HG03571 (cell line): ENCODE data around the gene WBP2.
A peak's percentile ranks its signal among the peaks of the same experiment; 100 is the strongest.

ENCODE experiments used
- ATAC-seq: cut with Tn5 transposase; IDR thresholded peaks from one replicate; pipeline ENCODE4 v1.9.1; 2021; ENCODE audit not compliant: unreplicated experiment

WBP2 gene

DNA sequence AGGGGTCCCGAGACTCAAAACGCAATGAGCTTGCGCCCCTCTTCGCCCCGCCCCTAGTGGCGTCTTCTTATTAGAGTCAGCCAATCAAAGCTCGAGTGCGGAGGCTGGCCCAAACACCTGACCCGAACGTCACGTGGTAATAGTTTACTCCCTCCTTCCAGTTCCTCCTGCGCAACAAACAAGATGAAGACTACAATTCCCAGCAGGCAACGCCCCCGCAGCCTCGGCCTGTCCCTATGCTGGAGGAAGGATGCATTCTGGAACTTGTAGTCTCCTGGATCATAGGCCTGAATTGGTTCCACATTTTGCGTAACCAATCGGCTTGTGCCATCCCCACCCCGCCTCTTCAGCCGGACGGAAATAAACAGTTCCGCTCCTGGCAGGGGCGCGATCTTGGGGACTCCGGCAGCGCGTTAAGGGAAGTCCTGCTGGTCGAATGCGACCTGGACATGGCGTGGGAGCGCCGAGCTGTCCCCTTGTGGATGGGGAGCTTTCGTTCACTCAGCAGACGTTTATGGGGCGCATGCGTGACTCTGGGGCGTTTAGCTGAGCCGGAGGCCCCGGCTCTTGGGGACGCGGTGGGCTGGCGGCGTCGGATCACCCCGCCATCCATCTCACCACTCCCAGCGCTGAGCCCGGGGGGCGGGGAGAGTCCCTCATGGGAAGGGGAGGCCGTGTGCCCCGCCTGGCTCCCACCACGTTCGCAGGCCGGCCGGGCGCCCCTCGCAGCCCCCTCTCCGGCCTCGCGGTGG, at the start of gene WBP2:
Gene WBP2, minus strand, starts transcription at position 26 of the 752 bp plus-strand sequence. CDS start 38 bp downstream, outside the sequence.
- ATAC-seq, result peak; percentile 74

- ATAC-seq, result no peak
These were observed 47.3 kb upstream of the WBP2 start for GRCh38 chr17:75902406-75902805.

DNA sequence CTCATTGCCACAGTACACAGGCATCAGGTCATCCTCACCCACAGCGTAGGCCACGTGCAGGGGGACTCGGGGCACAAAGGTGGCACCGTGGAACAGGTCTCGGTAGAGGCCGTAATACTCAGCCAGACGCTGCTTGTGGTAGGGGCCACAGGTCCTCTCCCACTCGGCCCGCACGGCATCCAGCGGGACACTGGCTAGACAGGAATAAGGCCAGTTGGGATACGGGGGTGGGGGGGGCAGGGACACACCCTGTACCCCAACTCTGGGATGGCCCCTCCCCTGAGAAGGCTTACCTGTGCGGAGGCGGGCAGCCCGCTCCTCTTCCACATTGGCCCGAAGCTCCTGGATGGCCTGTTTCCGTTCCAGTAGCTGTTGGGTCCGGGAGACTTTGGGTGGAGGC, 46.6 kb upstream of the WBP2 start:
- no peak for ATAC-seq

- no peak for ATAC-seq
These were observed 45.8 kb upstream of the WBP2 start for GRCh38 chr17:75900691-75901533.

DNA sequence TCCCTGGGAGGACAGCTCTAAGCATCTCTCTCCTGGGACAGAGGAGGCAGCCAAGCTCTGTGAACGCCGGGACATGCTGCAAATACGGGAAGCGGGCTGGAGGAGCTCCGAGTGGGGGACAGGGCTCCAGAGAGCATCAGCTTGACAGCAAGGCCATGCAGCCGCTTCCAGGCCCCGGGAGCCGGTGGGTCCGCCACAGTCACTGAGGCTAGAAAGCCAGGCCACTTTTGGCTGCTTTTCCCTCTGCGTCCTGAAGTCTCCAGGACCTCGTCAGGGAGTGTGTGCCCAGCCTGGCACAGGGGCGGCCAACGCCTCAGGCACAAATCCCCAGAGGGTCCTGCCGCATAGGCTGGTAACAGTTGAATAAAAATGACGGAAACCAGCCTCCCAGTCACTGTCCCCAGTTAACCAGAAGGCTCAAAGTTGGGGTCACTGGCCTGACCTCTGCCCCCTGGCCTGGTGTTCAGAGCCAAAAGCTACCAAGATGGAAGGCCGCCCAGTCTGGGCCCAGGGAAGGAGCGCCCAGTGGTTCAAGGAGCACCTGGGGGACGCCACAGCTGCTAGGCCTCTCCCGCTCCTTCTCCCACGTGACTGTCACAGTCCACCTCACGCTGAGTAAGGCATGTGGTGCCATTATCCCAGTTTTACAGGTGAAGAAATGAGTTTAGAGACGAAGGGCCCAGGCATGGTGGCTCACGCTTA, 44.8 kb upstream of the WBP2 start:
- ATAC-seq, result no peak

DNA sequence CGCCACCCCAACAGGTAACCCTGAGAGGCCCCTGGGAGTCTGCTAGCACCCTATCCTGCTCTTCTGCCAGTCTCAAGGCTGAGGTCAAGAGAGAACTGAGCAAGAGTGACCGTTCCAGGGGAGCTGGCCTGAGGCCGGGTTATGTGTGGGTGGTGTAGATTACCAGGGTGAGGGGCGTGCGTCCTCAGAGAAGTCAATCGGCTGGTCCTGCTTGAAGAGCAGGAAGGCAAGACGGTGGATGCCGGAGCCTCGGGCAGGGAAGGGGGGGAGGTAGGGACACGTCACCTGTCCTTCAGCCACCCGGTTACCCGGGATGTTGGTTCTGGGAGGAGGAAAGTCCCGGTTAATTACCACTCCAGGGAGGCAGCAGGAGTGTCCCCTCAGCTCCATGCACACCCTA, 44.2 kb upstream of the WBP2 start:
- ATAC-seq, result no peak

DNA sequence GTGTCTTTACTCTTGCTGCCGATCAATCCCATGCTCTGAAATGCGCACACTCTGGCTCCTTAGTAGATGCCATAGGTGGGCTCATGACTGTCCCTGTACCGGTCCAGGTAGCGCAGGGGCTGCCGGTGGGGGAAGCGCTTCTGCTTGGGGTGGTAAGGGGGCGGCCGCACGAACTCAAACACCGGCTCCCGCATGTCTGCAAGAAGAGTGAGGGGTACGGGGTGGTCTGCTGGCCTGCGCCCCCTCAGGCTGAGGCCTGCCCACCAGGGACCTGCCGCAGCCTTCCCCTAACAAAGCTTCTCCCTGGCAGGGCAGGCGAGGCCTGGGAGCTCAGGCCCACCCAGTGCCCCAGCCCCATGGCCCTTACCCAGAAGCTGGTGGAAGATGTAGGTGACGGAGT, 43.7 kb upstream of the WBP2 start:
- ATAC-seq, result no peak

- ATAC-seq, result no peak
These were observed 42.9 kb upstream of the WBP2 start for GRCh38 chr17:75898065-75898464.

- no peak for ATAC-seq
These were observed 42.3 kb upstream of the WBP2 start for GRCh38 chr17:75897160-75898019.

GRCh38 chr17:75896415-75897159, 41.5 kb upstream of the WBP2 start, which contains the start of gene TRIM65:
TSS of gene TRIM65 (minus strand) at chr17:75896951. CDS start at chr17:75896937, 14 bp downstream.
- peak; percentile 47 for ATAC-seq

- no peak for ATAC-seq
These were observed 40.4 kb upstream of the WBP2 start for GRCh38 chr17:75895370-75896155.

- ATAC-seq, result no peak
These were observed 39.1 kb upstream of the WBP2 start for GRCh38 chr17:75894049-75894733.

DNA sequence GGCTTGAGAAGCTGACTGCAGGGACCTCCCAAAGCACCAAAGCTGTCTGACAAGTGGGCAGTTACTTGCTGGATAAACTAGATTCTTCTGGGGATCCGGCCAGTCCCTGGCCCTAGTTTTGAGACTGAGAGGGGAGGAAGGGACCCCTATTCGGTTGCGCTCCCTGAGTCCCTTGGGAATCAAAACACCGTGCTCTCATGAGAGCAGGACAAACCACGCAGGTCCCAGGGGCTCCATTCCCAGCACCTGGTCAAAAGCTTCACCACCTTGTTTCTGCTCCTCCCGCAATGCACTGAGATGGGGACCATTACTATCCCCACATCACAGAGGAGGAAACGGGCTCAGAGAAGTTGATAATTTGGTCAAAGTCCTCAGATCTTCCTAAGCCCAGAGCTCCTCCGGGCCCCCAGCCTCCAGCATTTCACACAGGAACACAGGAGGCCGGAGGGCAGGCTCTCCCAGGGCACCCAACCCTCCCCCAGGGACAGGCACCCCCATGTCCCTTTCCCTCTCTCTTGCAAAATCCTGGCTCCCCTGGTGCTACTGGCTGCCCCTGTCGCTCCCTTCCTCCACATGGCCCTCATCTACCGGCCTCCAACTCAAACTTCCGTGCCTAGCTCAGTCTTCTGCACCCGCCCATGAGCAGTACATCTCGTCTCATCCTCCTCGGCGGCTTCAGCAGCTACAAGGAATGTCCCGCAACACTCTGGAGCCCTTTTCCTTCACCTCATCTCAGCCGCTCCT, 38.3 kb upstream of the WBP2 start:
- ATAC-seq, result no peak

DNA sequence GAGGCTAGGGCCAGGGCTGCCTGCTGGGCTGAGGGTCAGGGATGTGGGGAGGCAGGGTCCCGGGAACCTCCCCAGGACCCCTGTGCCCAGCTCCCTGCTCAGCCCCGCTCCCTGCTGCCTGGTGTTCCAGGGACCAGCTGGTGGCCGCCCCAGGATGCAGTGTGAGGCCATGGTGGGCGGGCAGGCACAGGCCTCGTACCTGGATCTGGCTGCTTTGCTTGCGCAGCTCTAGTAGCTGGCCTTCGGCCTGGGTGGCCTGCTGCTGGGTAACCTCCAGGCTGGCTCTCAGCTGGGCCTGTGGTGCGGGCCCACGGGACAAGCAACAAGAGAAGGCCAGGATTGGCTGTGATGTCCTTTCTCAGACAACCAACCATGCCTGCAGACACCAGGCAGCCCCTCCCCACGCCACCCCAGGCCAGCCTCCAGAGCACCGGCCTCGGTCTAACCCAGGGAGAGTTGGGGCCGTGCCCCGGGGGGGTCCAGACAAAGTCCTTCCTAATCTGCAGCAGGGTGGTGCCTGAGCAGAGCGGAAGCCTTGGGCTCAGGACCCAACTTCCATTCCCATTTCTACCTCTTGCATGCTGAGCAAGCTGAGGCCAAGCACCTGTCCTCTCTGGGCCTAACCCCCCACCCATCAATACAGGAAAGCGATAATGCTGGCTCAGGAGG, 37.6 kb upstream of the WBP2 start:
- ATAC-seq, result no peak

- ATAC-seq, result no peak
These were observed 36.7 kb upstream of the WBP2 start for GRCh38 chr17:75891605-75892555.

- no peak for ATAC-seq
These were observed 36.0 kb upstream of the WBP2 start for GRCh38 chr17:75891022-75891604.
